ENCODE results near the gene SEPTIN3. TPM values are rescaled to one million over a fixed set of nuclear protein-coding genes. Genes with fewer than 3 reads are reported as not detected.

SEPTIN3 gene
- total RNA-seq, 1 donor from 2014 or later: 0.06 TPM

DNA sequence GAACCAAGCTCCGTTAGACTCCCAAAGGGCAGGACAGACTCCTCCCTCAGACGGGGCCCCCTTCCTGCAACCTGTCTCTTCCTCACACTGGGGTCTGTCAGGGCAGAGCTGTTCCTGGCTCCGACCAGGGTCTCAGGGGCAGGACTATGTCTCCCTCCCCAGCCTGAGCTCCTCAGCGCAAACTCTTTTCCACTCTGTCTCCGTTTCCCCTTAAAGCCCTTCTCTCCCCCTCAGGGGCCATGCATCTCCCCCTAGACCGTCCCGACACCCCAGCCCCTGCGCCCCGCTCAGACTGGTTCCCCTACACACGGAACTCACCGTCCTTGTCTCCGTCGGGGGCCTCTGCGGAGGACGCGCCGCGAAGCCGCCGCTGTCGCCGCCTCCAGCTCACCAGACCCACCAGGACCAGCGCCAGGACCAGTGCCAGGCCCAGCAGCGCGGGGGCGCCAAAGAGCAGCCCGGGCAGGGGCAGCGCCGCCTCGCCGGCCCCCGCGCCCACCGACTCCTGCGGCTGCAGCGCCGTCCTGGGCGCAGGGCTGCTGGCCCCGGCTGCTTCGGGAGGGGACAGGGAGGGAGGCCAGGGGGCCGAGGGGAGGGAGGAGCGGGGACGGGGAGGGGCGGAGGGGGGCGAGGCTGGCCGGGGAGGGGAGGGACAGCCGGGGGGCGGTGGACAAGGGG lies 43.3 kb upstream of the SEPTIN3 start:
- TF ChIP-seq, protein P1, sequence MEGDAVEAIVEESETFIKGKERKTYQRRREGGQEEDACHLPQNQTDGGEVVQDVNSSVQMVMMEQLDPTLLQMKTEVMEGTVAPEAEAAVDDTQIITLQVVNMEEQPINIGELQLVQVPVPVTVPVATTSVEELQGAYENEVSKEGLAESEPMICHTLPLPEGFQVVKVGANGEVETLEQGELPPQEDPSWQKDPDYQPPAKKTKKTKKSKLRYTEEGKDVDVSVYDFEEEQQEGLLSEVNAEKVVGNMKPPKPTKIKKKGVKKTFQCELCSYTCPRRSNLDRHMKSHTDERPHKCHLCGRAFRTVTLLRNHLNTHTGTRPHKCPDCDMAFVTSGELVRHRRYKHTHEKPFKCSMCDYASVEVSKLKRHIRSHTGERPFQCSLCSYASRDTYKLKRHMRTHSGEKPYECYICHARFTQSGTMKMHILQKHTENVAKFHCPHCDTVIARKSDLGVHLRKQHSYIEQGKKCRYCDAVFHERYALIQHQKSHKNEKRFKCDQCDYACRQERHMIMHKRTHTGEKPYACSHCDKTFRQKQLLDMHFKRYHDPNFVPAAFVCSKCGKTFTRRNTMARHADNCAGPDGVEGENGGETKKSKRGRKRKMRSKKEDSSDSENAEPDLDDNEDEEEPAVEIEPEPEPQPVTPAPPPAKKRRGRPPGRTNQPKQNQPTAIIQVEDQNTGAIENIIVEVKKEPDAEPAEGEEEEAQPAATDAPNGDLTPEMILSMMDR (conservative IDR thresholded peaks at IDR 0.05; ENCODE audit: low read depth, low read length): peak; percentile 59
- peak overlapping the region; percentile 31 for H3K4me3 ChIP-seq (ENCODE audit: low read depth, low read length)
- DNase-seq (ENCODE audit: low read depth): no peak

DNA sequence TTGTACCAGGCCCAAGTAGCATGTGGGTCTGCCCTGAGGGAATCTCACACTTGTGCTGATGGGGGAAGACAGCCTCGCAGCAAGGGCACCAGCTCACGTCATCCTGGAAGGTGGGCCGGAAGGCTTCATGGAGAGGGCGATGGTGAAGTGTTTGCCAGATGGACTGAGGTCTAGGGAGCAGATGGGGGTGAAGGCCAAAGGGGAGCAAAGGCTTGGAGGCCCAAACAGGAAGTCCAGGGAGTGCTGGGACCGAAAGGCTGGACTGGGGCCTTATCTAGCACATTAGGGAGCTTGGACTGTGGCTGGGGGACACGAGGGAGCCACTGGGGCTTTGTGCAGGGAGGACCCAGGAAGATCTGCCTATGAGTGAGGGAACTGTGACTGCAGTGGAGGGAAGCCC lies 41.4 kb upstream of the SEPTIN3 start:
- H3K4me3 ChIP-seq (ENCODE audit: low read depth, low read length): no peak overlapping the region
- TF ChIP-seq, protein P1 (conservative IDR thresholded peaks at IDR 0.05; ENCODE audit: low read depth, low read length): no peak
- DNase-seq (ENCODE audit: low read depth): no peak

DNA sequence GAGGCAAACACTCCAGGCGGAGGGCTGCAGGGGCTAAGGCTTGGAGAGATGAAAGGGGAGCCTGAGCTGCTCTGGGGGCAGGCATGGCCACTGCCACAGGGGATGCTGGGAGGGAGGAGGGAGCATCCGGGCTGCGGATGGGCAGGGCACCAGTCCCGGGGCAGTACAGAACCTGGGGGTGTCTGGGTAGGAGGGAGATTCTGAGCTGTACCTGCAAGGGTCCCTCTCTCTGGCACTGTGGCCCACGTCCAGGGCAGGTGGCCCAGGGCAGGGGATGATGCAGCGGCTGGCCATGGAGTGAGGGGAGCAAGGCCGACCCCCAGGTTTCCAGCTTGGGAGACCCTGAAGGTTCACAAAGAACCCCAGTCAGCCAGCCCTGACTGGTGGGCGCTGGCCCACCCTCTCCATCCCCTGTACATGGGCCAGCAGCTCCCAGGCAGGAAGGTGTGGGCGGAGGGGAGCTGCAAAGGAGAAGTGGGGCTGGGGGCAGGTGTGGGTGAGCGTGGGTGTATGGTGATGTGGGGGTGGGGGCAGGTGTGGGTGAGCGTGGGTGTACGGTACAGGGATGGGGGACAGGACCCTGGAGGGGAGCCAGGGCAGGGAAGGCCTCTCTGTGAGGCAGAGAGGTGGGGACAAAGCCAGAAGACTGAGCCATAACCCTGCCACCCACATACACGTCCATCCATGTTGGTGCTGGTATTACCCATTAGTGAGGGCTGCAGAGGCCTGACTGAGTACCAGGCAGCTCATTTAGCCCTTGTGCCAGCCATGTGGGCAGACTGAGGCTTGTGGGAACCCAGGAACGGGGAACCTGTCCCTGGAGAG lies 40.4 kb upstream of the SEPTIN3 start:
- TF ChIP-seq, protein P1 (conservative IDR thresholded peaks at IDR 0.05; ENCODE audit: low read depth, low read length): no peak
- no peak for DNase-seq (ENCODE audit: low read depth)
- H3K4me3 ChIP-seq (ENCODE audit: low read depth, low read length): no peak overlapping the region

DNA sequence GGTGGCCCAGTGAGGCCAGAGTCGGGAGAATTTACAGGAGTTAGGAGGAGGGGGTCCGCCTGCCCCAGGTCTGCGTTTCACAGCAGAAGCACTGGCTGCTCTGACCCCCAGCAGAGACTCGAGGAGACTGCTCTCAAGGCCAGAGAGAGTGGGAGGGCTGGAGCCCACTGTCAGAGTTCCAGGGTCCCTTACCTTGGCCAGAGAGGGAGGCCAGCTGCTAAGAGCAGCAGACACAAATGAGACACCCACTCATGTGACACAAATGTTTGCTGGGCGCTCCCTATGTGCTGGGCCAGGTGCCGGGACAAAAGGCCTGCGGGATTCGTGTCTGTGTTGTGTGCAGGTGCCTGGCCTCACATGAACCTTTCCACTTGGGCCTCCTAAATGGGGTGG lies 39.8 kb upstream of the SEPTIN3 start:
- DNase-seq (ENCODE audit: low read depth): no peak
- TF ChIP-seq, protein P1 (conservative IDR thresholded peaks at IDR 0.05; ENCODE audit: low read depth, low read length): no peak
- H3K4me3 ChIP-seq (ENCODE audit: low read depth, low read length): no peak overlapping the region

DNA sequence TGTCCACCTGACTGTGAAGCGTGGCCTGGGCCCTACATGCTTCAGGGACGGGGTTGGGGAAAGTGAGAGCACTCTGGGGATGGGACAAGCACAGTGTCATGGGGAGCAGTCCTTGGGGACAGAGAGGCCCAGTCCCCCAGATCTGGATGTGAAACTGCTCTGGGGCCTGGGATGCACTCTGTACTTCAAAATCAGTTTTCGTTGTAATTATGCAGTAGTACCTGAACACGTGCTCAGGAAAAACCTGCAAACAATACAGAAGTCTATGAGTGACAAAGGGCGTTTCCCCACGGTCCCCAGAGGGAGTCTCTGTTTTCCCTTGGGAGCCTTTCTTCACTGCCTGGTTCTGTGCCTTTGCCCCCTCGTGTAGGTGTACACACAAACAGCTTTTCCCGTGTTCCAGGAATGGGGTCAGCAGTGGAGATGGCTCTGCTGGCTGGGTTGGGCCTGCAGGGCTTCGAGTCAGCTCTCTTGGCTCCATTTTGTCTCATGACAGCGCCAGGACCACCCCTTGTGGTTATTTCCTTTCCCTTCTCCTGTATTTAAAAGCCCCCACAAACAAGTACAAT lies 37.5 kb upstream of the SEPTIN3 start:
- TF ChIP-seq, protein P1 (conservative IDR thresholded peaks at IDR 0.05; ENCODE audit: low read depth, low read length): no peak
- no peak overlapping the region for H3K4me3 ChIP-seq (ENCODE audit: low read depth, low read length)
- no peak for DNase-seq (ENCODE audit: low read depth)

DNA sequence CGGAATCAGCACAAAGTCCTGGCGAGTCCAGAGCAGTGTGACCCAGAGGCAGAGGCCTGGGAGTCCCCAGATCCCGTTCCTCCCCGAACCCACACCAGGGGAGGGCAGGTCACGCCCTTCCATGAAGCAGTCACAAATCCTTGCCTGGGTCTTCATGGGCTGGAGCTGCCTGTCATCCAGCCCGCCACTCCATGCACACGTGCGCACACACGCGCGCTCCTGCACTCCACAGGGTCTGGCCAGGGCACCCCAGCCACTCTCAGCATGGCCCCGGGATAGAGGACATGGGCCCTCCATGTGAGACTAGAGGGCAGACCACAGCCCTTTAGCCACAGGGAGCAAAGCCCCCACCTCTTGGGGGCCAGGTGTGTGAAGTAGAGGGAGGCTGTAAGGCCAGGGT lies 36.9 kb upstream of the SEPTIN3 start:
- DNase-seq (ENCODE audit: low read depth): no peak
- H3K4me3 ChIP-seq (ENCODE audit: low read depth, low read length): no peak overlapping the region
- TF ChIP-seq, protein P1 (conservative IDR thresholded peaks at IDR 0.05; ENCODE audit: low read depth, low read length): no peak
